GM21447 (cell line): Measurements from ENCODE around the gene MYCBPAP.

Source experiments
- ATAC-seq: cut with Tn5 transposase; IDR thresholded peaks from one replicate; pipeline ENCODE4 v1.9.1; 2021; ENCODE audit not compliant: unreplicated experiment

The MYCBPAP gene

DNA sequence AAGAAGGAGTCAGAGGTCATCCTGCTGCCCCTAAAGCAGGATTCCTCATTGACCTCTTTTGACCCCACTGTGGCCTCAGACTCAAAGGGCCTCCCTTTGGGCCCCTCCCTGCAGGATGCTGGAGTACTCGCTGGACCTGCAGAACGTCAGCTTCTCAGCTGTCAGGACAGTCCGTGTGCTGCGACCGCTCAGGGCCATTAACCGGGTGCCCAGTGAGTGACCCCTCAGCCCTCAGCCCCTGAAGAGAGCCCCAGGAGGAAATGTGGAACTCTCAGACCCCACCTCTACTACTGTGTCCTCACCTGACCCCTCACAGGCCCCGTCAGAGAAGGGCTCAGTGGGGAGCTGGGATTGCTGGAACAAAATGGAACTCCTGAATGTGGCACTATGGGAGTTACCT, 61.4 kb downstream of the MYCBPAP start:
- no peak for ATAC-seq

DNA sequence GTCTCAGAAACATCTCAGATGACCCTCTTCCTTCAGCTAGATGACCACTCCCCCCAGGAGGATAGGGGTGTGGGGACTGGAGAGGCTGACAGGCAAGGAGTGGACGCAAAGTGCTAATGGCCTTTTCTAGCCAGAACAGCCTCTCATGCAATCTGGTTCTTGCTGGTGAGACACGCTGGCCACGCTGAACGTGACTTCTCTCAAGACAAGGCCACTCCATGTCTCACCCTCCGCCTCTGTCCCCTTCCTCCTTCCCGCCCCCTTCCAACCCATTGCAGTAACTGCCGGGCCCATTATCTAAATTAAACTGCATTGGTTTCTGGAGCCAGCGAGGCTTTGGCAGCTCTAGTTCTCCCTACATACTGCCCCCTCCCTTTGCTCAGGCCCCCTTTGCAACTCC, 61.8 kb downstream of the MYCBPAP start:
- ATAC-seq = no peak

DNA sequence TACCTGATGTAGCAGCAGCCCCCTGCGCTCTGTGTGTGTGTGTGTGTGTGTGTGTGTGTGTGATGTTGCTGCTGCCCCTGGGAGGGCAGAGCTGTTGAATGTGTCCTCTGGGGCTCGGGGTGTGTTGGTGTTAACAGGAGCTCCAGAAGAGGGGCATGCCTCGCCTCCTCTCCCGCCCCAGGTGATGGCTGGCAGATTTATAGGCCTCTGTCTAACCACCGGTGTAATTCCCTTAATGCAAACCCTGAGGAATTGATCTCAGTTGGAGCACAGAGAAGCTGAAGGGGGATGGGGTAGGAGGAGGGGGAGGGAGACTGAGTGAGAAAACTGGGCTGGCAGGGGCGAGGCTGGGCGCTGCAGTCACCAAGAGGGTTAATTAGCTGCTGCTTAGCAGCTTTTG, 62.3 kb downstream of the MYCBPAP start:
- no peak for ATAC-seq

DNA sequence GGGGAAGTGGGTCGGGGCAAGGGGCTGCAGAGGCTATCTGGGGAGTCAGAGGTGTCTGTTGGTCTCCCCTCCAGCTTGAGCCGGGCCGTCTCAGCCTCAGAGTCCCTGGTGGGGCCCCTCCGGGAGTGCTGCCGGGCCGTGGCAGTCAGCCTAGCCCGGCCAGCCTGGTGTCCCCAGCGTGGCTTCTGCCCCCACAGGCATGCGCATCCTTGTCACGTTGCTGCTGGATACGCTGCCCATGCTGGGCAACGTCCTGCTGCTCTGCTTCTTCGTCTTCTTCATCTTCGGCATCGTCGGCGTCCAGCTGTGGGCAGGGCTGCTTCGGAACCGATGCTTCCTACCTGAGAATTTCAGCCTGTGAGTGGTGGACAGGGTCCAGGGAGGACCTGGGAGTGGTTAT, 63.4 kb downstream of the MYCBPAP start:
- no peak for ATAC-seq

DNA sequence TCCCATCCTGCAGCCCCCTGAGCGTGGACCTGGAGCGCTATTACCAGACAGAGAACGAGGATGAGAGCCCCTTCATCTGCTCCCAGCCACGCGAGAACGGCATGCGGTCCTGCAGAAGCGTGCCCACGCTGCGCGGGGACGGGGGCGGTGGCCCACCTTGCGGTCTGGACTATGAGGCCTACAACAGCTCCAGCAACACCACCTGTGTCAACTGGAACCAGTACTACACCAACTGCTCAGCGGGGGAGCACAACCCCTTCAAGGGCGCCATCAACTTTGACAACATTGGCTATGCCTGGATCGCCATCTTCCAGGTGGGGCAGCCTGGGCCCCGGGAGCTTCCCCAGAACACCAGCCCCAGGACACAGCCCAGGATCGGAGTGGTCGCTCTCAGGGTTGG, 64.3 kb downstream of the MYCBPAP start:
- no peak for ATAC-seq

DNA sequence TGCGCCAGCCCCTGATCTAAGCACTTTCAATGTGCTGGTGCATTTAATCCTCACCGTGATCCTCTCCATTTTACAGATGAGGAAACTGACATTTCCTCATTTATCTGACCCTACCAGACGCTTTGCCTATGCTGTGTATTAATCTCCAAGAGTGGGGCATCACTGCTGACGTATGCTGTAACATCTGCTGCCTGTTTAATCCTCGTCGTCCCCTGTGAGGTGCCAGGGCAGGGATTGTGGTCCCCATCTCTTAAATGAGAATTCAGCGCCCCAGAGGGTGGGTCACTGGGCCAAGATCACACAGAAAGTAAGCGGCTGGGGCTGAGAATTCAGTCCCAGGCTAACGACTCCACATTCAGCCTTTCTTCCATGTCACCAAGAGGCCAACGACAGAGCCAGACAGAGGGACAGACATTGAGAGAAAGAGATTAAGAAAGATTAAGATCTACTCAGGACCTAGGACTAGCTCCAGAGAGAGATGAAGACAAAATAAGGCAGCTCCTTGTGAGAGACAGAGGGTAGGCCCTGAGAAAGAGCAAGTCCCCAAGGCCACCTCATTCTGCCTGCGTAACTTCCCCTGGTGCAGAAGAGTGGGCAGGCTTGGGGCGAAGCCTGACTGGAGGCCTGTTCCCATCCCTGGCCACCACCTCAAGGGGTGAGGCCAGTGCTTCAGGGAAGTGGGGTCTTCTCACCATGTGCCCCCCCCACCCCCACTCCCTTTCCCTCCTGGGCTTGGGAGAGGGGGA, 65.8 kb downstream of the MYCBPAP start:
- ATAC-seq = no peak

DNA sequence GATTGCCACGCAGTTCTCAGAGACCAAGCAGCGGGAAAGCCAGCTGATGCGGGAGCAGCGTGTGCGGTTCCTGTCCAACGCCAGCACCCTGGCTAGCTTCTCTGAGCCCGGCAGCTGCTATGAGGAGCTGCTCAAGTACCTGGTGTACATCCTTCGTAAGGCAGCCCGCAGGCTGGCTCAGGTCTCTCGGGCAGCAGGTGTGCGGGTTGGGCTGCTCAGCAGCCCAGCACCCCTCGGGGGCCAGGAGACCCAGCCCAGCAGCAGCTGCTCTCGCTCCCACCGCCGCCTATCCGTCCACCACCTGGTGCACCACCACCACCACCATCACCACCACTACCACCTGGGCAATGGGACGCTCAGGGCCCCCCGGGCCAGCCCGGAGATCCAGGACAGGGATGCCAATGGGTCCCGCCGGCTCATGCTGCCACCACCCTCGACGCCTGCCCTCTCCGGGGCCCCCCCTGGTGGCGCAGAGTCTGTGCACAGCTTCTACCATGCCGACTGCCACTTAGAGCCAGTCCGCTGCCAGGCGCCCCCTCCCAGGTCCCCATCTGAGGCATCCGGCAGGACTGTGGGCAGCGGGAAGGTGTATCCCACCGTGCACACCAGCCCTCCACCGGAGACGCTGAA, 67.5 kb downstream of the MYCBPAP start:
- ATAC-seq = no peak

DNA sequence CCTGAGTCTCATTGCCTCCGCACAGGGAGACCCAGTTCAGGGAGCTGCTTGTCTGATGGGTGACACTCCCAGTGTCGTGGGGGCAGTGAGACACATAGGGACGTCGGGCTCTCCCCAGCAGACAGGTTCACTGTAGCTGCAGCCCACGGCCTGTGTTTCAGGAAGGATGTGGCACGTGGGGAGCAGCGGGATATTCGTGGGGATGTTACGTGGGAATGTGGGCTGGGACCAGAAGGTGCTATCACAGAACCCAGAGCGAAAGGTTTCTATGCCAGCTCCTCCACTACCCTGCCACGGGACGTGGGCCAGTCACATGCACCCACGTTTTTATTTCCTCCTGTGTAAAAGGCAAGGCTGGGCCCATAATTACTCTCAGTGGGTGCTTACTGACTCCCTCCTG, 68.6 kb downstream of the MYCBPAP start:
- ATAC-seq = no peak

DNA sequence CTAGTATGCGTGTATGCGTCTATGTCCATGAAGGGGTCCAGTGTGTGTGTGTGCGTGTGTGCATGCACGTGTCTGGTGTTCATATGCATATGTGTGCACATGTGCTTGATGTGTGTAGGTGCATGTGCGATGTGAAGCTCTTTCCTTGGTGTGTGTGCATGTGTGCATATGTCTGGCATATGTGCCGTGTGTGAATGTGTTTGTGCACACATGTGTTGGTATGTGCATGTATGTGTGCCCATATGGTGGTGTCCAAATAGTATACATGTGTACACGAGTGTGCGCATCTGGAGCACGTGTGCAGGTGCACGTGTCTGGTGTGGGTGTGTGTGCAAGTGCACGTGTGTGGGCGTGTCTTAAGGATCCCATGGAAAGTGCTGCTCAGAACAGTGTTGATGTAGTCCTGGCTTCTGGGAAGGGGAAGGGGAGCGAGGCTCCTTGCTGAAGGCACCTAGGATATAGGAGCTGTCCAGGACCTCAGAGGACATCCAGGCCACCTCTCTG, 69.3 kb downstream of the MYCBPAP start:
- no peak for ATAC-seq

DNA sequence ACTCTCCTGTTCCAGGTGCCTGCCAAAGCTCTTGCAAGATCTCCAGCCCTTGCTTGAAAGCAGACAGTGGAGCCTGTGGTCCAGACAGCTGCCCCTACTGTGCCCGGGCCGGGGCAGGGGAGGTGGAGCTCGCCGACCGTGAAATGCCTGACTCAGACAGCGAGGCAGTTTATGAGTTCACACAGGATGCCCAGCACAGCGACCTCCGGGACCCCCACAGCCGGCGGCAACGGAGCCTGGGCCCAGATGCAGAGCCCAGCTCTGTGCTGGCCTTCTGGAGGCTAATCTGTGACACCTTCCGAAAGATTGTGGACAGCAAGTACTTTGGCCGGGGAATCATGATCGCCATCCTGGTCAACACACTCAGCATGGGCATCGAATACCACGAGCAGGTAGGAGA, 69.9 kb downstream of the MYCBPAP start:
- ATAC-seq = no peak

DNA sequence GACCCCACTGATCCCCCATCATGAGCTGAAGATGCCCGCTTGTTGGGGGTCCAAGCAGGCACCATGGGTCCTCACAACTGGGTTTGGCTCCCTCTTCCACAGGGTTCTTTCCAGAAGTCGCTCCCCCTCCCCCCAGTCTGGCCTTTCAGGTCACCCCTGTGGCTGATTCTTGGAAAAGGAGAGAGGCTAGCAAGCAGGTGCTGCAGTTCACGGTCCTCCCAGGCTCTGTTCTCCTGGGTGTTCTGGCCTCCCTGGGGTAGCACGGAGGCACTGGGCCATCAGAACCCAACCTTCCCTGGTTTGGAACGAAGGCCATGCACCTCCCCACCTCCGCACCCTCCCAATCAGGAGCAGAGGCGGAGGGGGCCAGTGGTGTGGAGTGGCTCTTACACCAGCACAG, 71.2 kb downstream of the MYCBPAP start:
- no peak for ATAC-seq

DNA sequence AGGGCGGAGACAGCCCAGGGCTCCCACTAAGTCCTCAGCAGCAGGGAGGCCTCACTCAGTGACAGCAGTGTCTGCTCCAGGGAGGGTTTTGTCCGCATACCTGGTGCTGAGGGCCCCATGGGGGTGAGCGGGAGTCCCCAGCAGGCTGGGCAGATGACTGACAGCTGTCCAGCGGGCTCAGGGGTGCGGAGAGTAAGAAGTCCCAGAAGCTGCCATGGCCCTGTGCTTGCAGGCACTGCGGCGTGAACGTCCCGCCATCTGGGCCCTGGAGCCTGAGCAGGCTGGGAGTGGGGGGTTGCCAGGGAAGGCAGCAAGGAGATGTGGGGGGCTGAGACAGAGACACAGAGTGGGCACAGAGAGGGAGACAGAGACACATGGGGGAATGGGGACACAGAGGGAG, 72.4 kb downstream of the MYCBPAP start:
- ATAC-seq = no peak
